H1 (cell line): ENCODE measurements around the gene PDE6B. TPM values are rescaled to one million over a fixed set of nuclear protein-coding genes. Genes with fewer than 3 reads are reported as not detected.
A peak's percentile ranks its signal among the peaks of the same experiment; 100 is the strongest.

Source experiments
- CTCF ChIA-PET: fragments of 300-600 bp; sonication (Branson Sonifier 250); formaldehyde crosslinking; loops from one replicate; lab custom pipeline; 2021; ENCODE audit not compliant: partially characterized antibody; lab: Charles Lee
- POLR2A ChIA-PET: fragments of 300-600 bp; sonication (Branson Sonifier 250); formaldehyde crosslinking; loops from one replicate; lab custom pipeline; 2021; ENCODE audit warnings: inconsistent platforms; ENCODE audit not compliant: partially characterized antibody; lab: Charles Lee
- DNase-seq, 2 experiments: peaks; one replicate each; pipeline versions ENCODE4 v3.0.0 to v3.0.0-alpha.2; 2010 to 2022; ENCODE audit warnings: low spot score in 2 of 2, low read depth in 1 of 2, mixed read lengths in 1 of 2
- FAIRE-seq: peaks from 2 replicates; lab custom pipeline; 2011; peaks lifted over from hg19 to GRCh38; lab: Jason Lieb, UNC
- H2AFZ ChIP-seq: 2 replicates; pipeline ENCODE4 v1.8.1; 2012; ENCODE audit warnings: low read length, inconsistent platforms
- H2AK5ac ChIP-seq: 2 replicates; pipeline ENCODE4 v1.6.1; 2013; ENCODE audit warnings: low read depth, low read length
- H2BK120ac ChIP-seq: replicated peaks from 2 replicates; pipeline ENCODE3; 2013; ENCODE audit warnings: low read depth, low read length, inconsistent platforms
- H2BK12ac ChIP-seq: 2 replicates; pipeline ENCODE4 v1.6.1; 2013; ENCODE audit warnings: low read depth, low read length
- H2BK15ac ChIP-seq: 2 replicates; pipeline ENCODE4 v1.6.1; 2013; ENCODE audit warnings: low read length
- H2BK20ac ChIP-seq: 2 replicates; pipeline ENCODE4 v1.6.1; 2013; ENCODE audit warnings: low read length
- H2BK5ac ChIP-seq: 2 replicates; pipeline ENCODE4 v1.6.1; 2013; ENCODE audit warnings: low read depth, low read length
- H3K14ac ChIP-seq: 2 replicates; pipeline ENCODE4 v1.6.1; 2013; ENCODE audit warnings: inconsistent platforms; ENCODE audit not compliant: insufficient read length
- H3K18ac ChIP-seq: 2 replicates; pipeline ENCODE4 v1.6.1; 2013; ENCODE audit warnings: low read length; ENCODE audit errors: extremely low read depth
- H3K23ac ChIP-seq: 2 replicates; pipeline ENCODE4 v1.6.1; 2013; ENCODE audit warnings: inconsistent platforms; ENCODE audit not compliant: insufficient read length
- H3K23me2 ChIP-seq: 2 replicates; pipeline ENCODE4 v1.6.1; 2013; ENCODE audit warnings: low read depth, low read length
- H3K27ac ChIP-seq: 2 replicates; pipeline ENCODE4 v1.6.1; 2011; ENCODE audit warnings: low read depth, low read length, inconsistent platforms
- H3K27me3 ChIP-seq, 4 experiments: replicated peaks in 1 of 4; 1 replicate in 1 of 4; 2 replicates in 3 of 4; pipeline versions ENCODE4 v1.6.1 to v1.8.1; 2011 to 2013; ENCODE audit warnings: low read length in 3 of 4, mild to moderate bottlenecking in 3 of 4, inconsistent platforms in 2 of 4, mixed read lengths in 2 of 4, moderate library complexity in 1 of 4; ENCODE audit not compliant: control insufficient read depth in 3 of 4, insufficient read depth in 3 of 4; ENCODE audit errors: extremely low read depth in 1 of 4
- H3K36me3 ChIP-seq, 4 experiments: 2 replicates each; pipeline versions ENCODE4 v1.6.1 to v1.8.1; 2011 to 2013; ENCODE audit warnings: mild to moderate bottlenecking in 4 of 4, low read length in 3 of 4, moderate library complexity in 2 of 4, control low read depth in 1 of 4, inconsistent platforms in 1 of 4; ENCODE audit not compliant: insufficient read depth in 4 of 4, control insufficient read depth in 2 of 4
- H3K4ac ChIP-seq: replicated peaks from 2 replicates; pipeline ENCODE3; 2013; ENCODE audit warnings: low read length, low read depth, mixed read lengths, inconsistent platforms; ENCODE audit not compliant: insufficient read length
- H3K4me1 ChIP-seq, 4 experiments: replicated peaks in 1 of 4; 1 replicate in 1 of 4; 2 replicates in 3 of 4; pipeline versions ENCODE4 v1.6.1 to v1.8.1; 2011 to 2013; ENCODE audit warnings: low read length in 3 of 4, inconsistent platforms in 2 of 4, mixed read lengths in 1 of 4; ENCODE audit not compliant: insufficient read depth in 4 of 4, control insufficient read depth in 3 of 4
- H3K4me2 ChIP-seq, 2 experiments: 2 replicates each; pipeline versions ENCODE4 v1.6.1 to v1.8.1; 2011 to 2013; ENCODE audit warnings: low read depth in 2 of 2, low read length in 2 of 2, control low read depth in 1 of 2, inconsistent platforms in 1 of 2, mild to moderate bottlenecking in 1 of 2; ENCODE audit not compliant: insufficient read depth in 1 of 2
- H3K4me3 ChIP-seq, 4 experiments: fragments of 200-600, 300-600 bp in 1 of 4; sonication (generic), shearing (Covaris generic), sonication (Bioruptor Twin) in 1 of 4; 2 replicates each; pipeline versions ENCODE4 v1.5.1 to v1.8.1; 2011 to 2016; ENCODE audit warnings: low read length in 4 of 4, low read depth in 3 of 4, control low read depth in 2 of 4, inconsistent platforms in 2 of 4, mild to moderate bottlenecking in 2 of 4, mixed read lengths in 1 of 4, moderate library complexity in 1 of 4; ENCODE audit not compliant: insufficient read depth in 2 of 4; ENCODE audit errors: extremely low read depth in 1 of 4
- H3K56ac ChIP-seq: replicated peaks from 2 replicates; pipeline ENCODE3; 2013; ENCODE audit warnings: low read depth, mild to moderate bottlenecking, mixed read lengths, low read length, inconsistent platforms; ENCODE audit not compliant: insufficient read length
- H3K79me1 ChIP-seq: 2 replicates; pipeline ENCODE4 v1.6.1; 2013; ENCODE audit warnings: low read depth, low read length, control low read depth
- H3K79me2 ChIP-seq, 2 experiments: 2 replicates each; pipeline versions ENCODE4 v1.6.1 to v1.8.1; 2012 to 2013; ENCODE audit warnings: low read length in 2 of 2, mild to moderate bottlenecking in 2 of 2, inconsistent platforms in 1 of 2; ENCODE audit not compliant: insufficient read depth in 2 of 2, control insufficient read depth in 1 of 2
- H3K9ac ChIP-seq, 4 experiments: replicated peaks in 1 of 4; 1 replicate in 1 of 4; 2 replicates in 3 of 4; pipeline versions ENCODE4 v1.6.1 to v1.8.1; 2011 to 2013; ENCODE audit warnings: low read depth in 3 of 4, low read length in 3 of 4, control low read depth in 2 of 4, mild to moderate bottlenecking in 2 of 4, moderate library complexity in 2 of 4, inconsistent platforms in 1 of 4; ENCODE audit errors: extremely low read depth in 1 of 4
- H3K9me3 ChIP-seq, 2 experiments: 2 replicates each; pipeline versions ENCODE4 v1.6.1 to v1.8.1; 2012 to 2013; ENCODE audit warnings: mild to moderate bottlenecking in 2 of 2, moderate library complexity in 2 of 2, control low read depth in 1 of 2, inconsistent platforms in 1 of 2, low read depth in 1 of 2, low read length in 1 of 2, mixed read lengths in 1 of 2; ENCODE audit not compliant: insufficient read depth in 2 of 2
- H4K20me1 ChIP-seq, 2 experiments: replicated peaks in 1 of 2; 2 replicates each; pipeline versions ENCODE3 to v1.8.1; 2011 to 2013; ENCODE audit warnings: inconsistent platforms in 2 of 2, low read length in 2 of 2, mild to moderate bottlenecking in 1 of 2; ENCODE audit not compliant: insufficient read depth in 2 of 2, control insufficient read depth in 1 of 2
- H4K5ac ChIP-seq: 2 replicates; pipeline ENCODE4 v1.6.1; 2013; ENCODE audit warnings: low read length, low read depth, mixed read lengths, inconsistent platforms; ENCODE audit not compliant: insufficient read length
- H4K8ac ChIP-seq: 2 replicates; pipeline ENCODE4 v1.8.0; 2013; ENCODE audit warnings: mild to moderate bottlenecking, moderate library complexity, low read length, inconsistent platforms; ENCODE audit not compliant: insufficient read depth; ENCODE audit errors: extremely low read depth
- H4K91ac ChIP-seq: replicated peaks from 2 replicates; pipeline ENCODE3; 2013; ENCODE audit warnings: low read length, mixed read lengths, inconsistent platforms; ENCODE audit not compliant: insufficient read length
- CBX5 ChIP-seq: fragments of 300-800, 300-1000 bp; sonication (generic); IDR thresholded peaks from 2 replicates; pipeline ENCODE4 v1.7.1; 2016; ENCODE audit warnings: antibody characterized with exemption, low read length, low read depth
- CEBPB ChIP-seq: IDR thresholded peaks from 2 replicates; pipeline ENCODE4 v1.6.1; 2012; ENCODE audit warnings: low read depth, low read length
- CTBP2 ChIP-seq: IDR thresholded peaks from 2 replicates; pipeline ENCODE4 v1.7.0; 2011; ENCODE audit warnings: borderline replicate concordance, mild to moderate bottlenecking, moderate library complexity, mixed read lengths, low read length; ENCODE audit not compliant: insufficient read depth, insufficient read length
- GABPA ChIP-seq: IDR thresholded peaks from 2 replicates; pipeline ENCODE4 v1.6.1; 2011; ENCODE audit warnings: mild to moderate bottlenecking, low read length, moderate library complexity, borderline replicate concordance; ENCODE audit not compliant: insufficient read depth
- HDAC2 ChIP-seq, 2 experiments: fragments of 300-600 bp in 1 of 2; sonication (generic) in 1 of 2; IDR thresholded peaks; 2 replicates each; pipeline ENCODE4 v1.6.1; 2011 to 2012; ENCODE audit warnings: low read depth in 2 of 2, low read length in 2 of 2, mild to moderate bottlenecking in 2 of 2, moderate library complexity in 2 of 2, borderline replicate concordance in 1 of 2, inconsistent platforms in 1 of 2
- SIN3A ChIP-seq, 2 experiments: IDR thresholded peaks in 1 of 2; conservative IDR thresholded peaks in 1 of 2; 2 replicates each; pipeline ENCODE4 v1.6.1; 2011 to 2012; ENCODE audit warnings: low read length in 2 of 2, improper control_type of control experiment in 1 of 2, low read depth in 1 of 2, mild to moderate bottlenecking in 1 of 2
- SIX5 ChIP-seq: IDR thresholded peaks from 2 replicates; pipeline ENCODE4 v1.6.1; 2011; ENCODE audit warnings: mild to moderate bottlenecking, low read depth, low read length
- SP2 ChIP-seq: IDR thresholded peaks from 2 replicates; pipeline ENCODE4 v1.6.1; 2012; ENCODE audit warnings: mild to moderate bottlenecking, low read length, inconsistent platforms
- TAF1 ChIP-seq: IDR thresholded peaks from 2 replicates; pipeline ENCODE4 v1.6.1; 2011; ENCODE audit warnings: mild to moderate bottlenecking, low read depth, low read length
- TAF7 ChIP-seq: optimal IDR thresholded peaks from 2 replicates; pipeline ENCODE3; 2011; ENCODE audit warnings: low read depth, mild to moderate bottlenecking, inconsistent platforms, low read length, moderate library complexity, borderline replicate concordance
- WGBS, 2 experiments: shearing (Covaris generic) in 1 of 2; methylation state at CpG; one replicate each; pipeline versions ENCODE4 v1.1.6 to v1.1.7; 2013 to 2015; ENCODE audit warnings: low lambda C conversion rate in 2 of 2, mixed read lengths in 2 of 2, inconsistent platforms in 1 of 2, low coverage in 1 of 2, missing lambda C conversion rate in 1 of 2; ENCODE audit not compliant: insufficient replicate concordance in 2 of 2, insufficient coverage in 1 of 2, insufficient read length in 1 of 2; ENCODE audit errors: extremely low coverage in 1 of 2, missing lambda C conversion rate in 1 of 2; 5-methylcytosine and 5-hydroxymethylcytosine counted together
- polyA plus RNA-seq, 7 experiments: library from polyadenylated mRNA; depleted of rRNA in 3 of 7; stranded (reverse) in 5 of 7; unstranded in 2 of 7; fragments of >200 nt in 5 of 7; fragments of 200-250 nt in 2 of 7; gene quantifications; 1 replicate in 5 of 7; 2 replicates in 1 of 7; 4 replicates in 1 of 7; pipeline versions ENCODE4 v1.2.1 to v1.2.3, GENCODE V29; 2011 to 2013; ENCODE audit warnings: missing spikeins in 2 of 7, mixed read lengths in 2 of 7
- total RNA-seq: library from RNA; stranded (reverse); fragmentation: NEBNext Ultra II Directional; extraction: Animal tissue kit (Norgen Biotek cat#: 25700); gene quantifications from 2 replicates; pipeline ENCODE4 v1.2.1, GENCODE V29; 2021

The PDE6B gene
- total and polyA plus RNA-seq, 2 of the 8 experiments (the other 6 are each of a cell fraction or from before 2014, with no cell fraction given) = 4.1 to 8.4 TPM

- FAIRE-seq = no peak
- CTCF ChIA-PET = interaction anchor here (0.8 to 3.4 kb wide), 8 partner anchors 9 to 102 kb away, joined by 3 to 20 read pairs (median 4); no protein-coding TSS in a partner anchor
- TF ChIP-seq HDAC2 (IDR thresholded peaks at IDR 0.05; ENCODE audit: borderline replicate concordance in 1 of 2, low read depth in 2 of 2, low read length in 2 of 2) (no peak), CEBPB (no peak), SIX5 (no peak), TAF1 (no peak), CTBP2 (no peak), SIN3A (conservative IDR thresholded peaks at IDR 0.05 in 1 of 2, IDR thresholded peaks at IDR 0.05 in 1 of 2; ENCODE audit: low read depth in 1 of 2, low read length in 2 of 2) (no peak), GABPA (no peak), TAF7 (no peak), CBX5 (no peak), SP2 (no peak)
Measured at GRCh38 chr4:675036-675882, 49.9 kb downstream of the PDE6B start.

More at GRCh38 chr4:675036-675882, 49.9 kb downstream of the PDE6B start:
- Histone ChIP-seq H3K23me2 (peaks cover 12% of the 10 kb centered on the region; the same call in 1 of the 2 replicates), H3K4me2 (peak overlapping the region; percentile 65 to 83), H3K36me3 (peaks cover 8 to 25% (median 13%) of the 10 kb centered on the region in 4 experiments), H3K27me3 (no peaks in the 10 kb centered on the region; a peak in 2 of 7 replicates), H3K56ac (peak overlapping the region; percentile 77), H3K9ac (peak overlapping the region in 2 of 4 experiments; percentile 74 to 79; a peak in 2 of 7 replicates), H3K79me2 (peaks cover 0 to 7% of the 10 kb centered on the region in 2 experiments; a peak in 2 of 4 replicates), H2AFZ (no peak overlapping the region), H3K79me1 (peaks cover 7% of the 10 kb centered on the region; the same call in 1 of the 2 replicates), H3K4ac (no peak overlapping the region), H4K91ac (no peak overlapping the region), H4K8ac (peak overlapping the region; percentile 75; the same call in 1 of the 2 replicates), H4K5ac (no peak overlapping the region), H2BK20ac (no peak overlapping the region), H3K27ac (0 out of 2 replicates have a peak overlapping the region, but pooled peaks have one; percentile 66), H3K14ac (no peak overlapping the region), H3K4me1 (peaks cover 3 to 6% (median 4%) of the 10 kb centered on the region in 4 experiments; a peak in 6 of 7 replicates), H3K9me3 (no peaks in the 10 kb centered on the region), H4K20me1 (peaks cover 3 to 12% of the 10 kb centered on the region in 2 experiments), H3K23ac (no peak overlapping the region), H2BK15ac (no peak overlapping the region; the same call in 1 of the 2 replicates), H2BK12ac (no peak overlapping the region; the same call in 1 of the 2 replicates), H2AK5ac (no peak overlapping the region), H2BK120ac (no peak overlapping the region), H3K18ac (no peak overlapping the region), H2BK5ac (no peak overlapping the region), H3K4me3 (peak overlapping the region; percentile 70 to 100 (median 78))
- DNase-seq = no peak
- POLR2A ChIA-PET = interaction anchor here (0.7 to 4.6 kb wide), 13 partner anchors 8 to 75 kb away, joined by 3 to 53 read pairs (median 3); no protein-coding TSS in a partner anchor
- WGBS, 2 experiments = 87% methylated on average over 23 of the region's 26 CpGs; no CpG with 5 or more reads in 1 of the 2 experiments
